Mesendoderm (in vitro differentiated cells): Measurements from ENCODE around the gene ZC3H7B.
"Not testable (repeated sequence)": the region's sequence is repeated elsewhere in the genome, so short reads cannot be mapped to it uniquely, and the experiment has no call there.

Experiments
- DNase-seq: peaks from one replicate; pipeline ENCODE4 v3.0.0; 2013
- H2AK5ac ChIP-seq: 2 replicates; pipeline ENCODE4 v1.6.1; 2013; ENCODE audit warnings: low read length, inconsistent platforms
- H2BK120ac ChIP-seq: 2 replicates; pipeline ENCODE4 v1.6.1; 2013; ENCODE audit warnings: low read depth, mild to moderate bottlenecking, low read length, moderate library complexity, mixed read lengths
- H2BK15ac ChIP-seq: replicated peaks from 2 replicates; pipeline ENCODE4 v1.6.1; 2013; ENCODE audit warnings: low read depth, mild to moderate bottlenecking, moderate library complexity
- H2BK5ac ChIP-seq: 2 replicates; pipeline ENCODE4 v1.6.1; 2013; ENCODE audit warnings: low read length, inconsistent platforms
- H3K18ac ChIP-seq: 2 replicates; pipeline ENCODE4 v1.6.1; 2013; ENCODE audit warnings: mild to moderate bottlenecking, low read length, mixed read lengths
- H3K23ac ChIP-seq: one replicate; pipeline ENCODE4 v1.6.1; 2013; ENCODE audit warnings: low read length
- H3K27ac ChIP-seq: 2 replicates; pipeline ENCODE4 v1.5.1; 2013; ENCODE audit warnings: low read depth, mild to moderate bottlenecking, inconsistent platforms, low read length, moderate library complexity
- H3K27me3 ChIP-seq: 2 replicates; pipeline ENCODE4 v1.6.1; 2013; ENCODE audit warnings: low read length, control low read depth, mild to moderate bottlenecking, inconsistent platforms; ENCODE audit not compliant: insufficient read depth, poor library complexity
- H3K36me3 ChIP-seq: 2 replicates; pipeline ENCODE4 v1.6.1; 2013; ENCODE audit warnings: low read length, inconsistent platforms; ENCODE audit not compliant: control insufficient read depth, insufficient read depth
- H3K4ac ChIP-seq: one replicate; pipeline ENCODE4 v1.6.1; 2013; ENCODE audit warnings: low read depth, mild to moderate bottlenecking, low read length, moderate library complexity
- H3K4me1 ChIP-seq: 2 replicates; pipeline ENCODE4 v1.6.1; 2013; ENCODE audit warnings: low read depth, low read length, inconsistent platforms; ENCODE audit not compliant: control insufficient read depth
- H3K4me2 ChIP-seq: 2 replicates; pipeline ENCODE4 v1.6.1; 2013; ENCODE audit warnings: low read length
- H3K4me3 ChIP-seq: 2 replicates; pipeline ENCODE4 v1.5.1; 2013; ENCODE audit warnings: mild to moderate bottlenecking, low read length
- H3K56ac ChIP-seq: one replicate; pipeline ENCODE4 v1.6.1; 2013; ENCODE audit warnings: low read length
- H3K79me1 ChIP-seq: 2 replicates; pipeline ENCODE4 v1.6.1; 2013; ENCODE audit warnings: low read length, inconsistent platforms
- H3K79me2 ChIP-seq: 2 replicates; pipeline ENCODE4 v1.6.1; 2013; ENCODE audit warnings: mild to moderate bottlenecking, low read length; ENCODE audit not compliant: control insufficient read depth, insufficient read depth
- H3K9ac ChIP-seq: 2 replicates; pipeline ENCODE4 v1.6.1; 2013; ENCODE audit warnings: low read length, inconsistent platforms
- H4K5ac ChIP-seq: one replicate; pipeline ENCODE4 v1.6.1; 2013; ENCODE audit warnings: low read length
- H4K8ac ChIP-seq: one replicate; pipeline ENCODE4 v1.6.1; 2013; ENCODE audit warnings: low read depth, mild to moderate bottlenecking, control low read depth, low read length, moderate library complexity
- WGBS: extraction: QIAGEN DNeasy Blood & Tissue Kit; methylation state at CpG from one replicate; pipeline ENCODE4 v1.1.7; 2013; ENCODE audit warnings: low lambda C conversion rate, missing lambda C conversion rate; ENCODE audit not compliant: insufficient coverage; ENCODE audit errors: extremely low coverage; 5-methylcytosine and 5-hydroxymethylcytosine counted together

The ZC3H7B gene

GRCh38 chr22:41257696-41258095, 43.6 kb upstream of the ZC3H7B start:
- WGBS: no CpG with 5 or more reads among the region's 11 CpGs
- no peak overlapping the region for H3K4me3 ChIP-seq
- H3K79me2 ChIP-seq: no peaks in the 10 kb centered on the region
- no peak overlapping the region for H3K4ac ChIP-seq
- peaks cover 2% of the 10 kb centered on the region for H3K4me1 ChIP-seq
- no peak overlapping the region for H2BK15ac ChIP-seq
- H3K18ac ChIP-seq: no peak overlapping the region
- H2BK120ac ChIP-seq: no peak overlapping the region
- DNase-seq: no peak
- H2BK5ac ChIP-seq: no peak overlapping the region
- H3K4me2 ChIP-seq: no peak overlapping the region
- H4K8ac ChIP-seq: no peak overlapping the region
- no peak overlapping the region for H3K27ac ChIP-seq
- H2AK5ac ChIP-seq: no peak overlapping the region
- peaks cover 2% of the 10 kb centered on the region for H3K79me1 ChIP-seq
- H3K9ac ChIP-seq: no peak overlapping the region
- no peaks in the 10 kb centered on the region for H3K27me3 ChIP-seq
- H4K5ac ChIP-seq: no peak overlapping the region
- no peak overlapping the region for H3K23ac ChIP-seq
- no peak overlapping the region for H3K56ac ChIP-seq
- H3K36me3 ChIP-seq: peaks cover 33% of the 10 kb centered on the region

GRCh38 chr22:41259756-41260155, 41.6 kb upstream of the ZC3H7B start:
- not testable (repeated sequence) for H3K9ac ChIP-seq
- H3K36me3 ChIP-seq: peaks cover 32% of the 10 kb centered on the region

GRCh38 chr22:41260871-41261270, 40.5 kb upstream of the ZC3H7B start:
- Histone ChIP-seq H4K8ac (no peak overlapping the region), H3K79me2 (no peaks in the 10 kb centered on the region), H3K36me3 (peaks cover 37% of the 10 kb centered on the region), H3K56ac (no peak overlapping the region), H2BK15ac (no peak overlapping the region), H3K4me2 (no peak overlapping the region), H2BK120ac (no peak overlapping the region), H3K4me1 (peaks cover 2% of the 10 kb centered on the region), H3K4ac (no peak overlapping the region), H3K4me3 (no peak overlapping the region), H3K9ac (no peak overlapping the region), H3K23ac (no peak overlapping the region), H2BK5ac (no peak overlapping the region), H2AK5ac (no peak overlapping the region), H3K18ac (no peak overlapping the region), H4K5ac (no peak overlapping the region), H3K79me1 (peaks cover 4% of the 10 kb centered on the region), H3K27me3 (no peaks in the 10 kb centered on the region), H3K27ac (no peak overlapping the region)
- DNase-seq: no peak
- no CpG with 5 or more reads among the region's 7 CpGs for WGBS

More at GRCh38 chr22:41259756-41260155, 41.6 kb upstream of the ZC3H7B start:
- not testable (repeated sequence) for DNase-seq, H4K8ac ChIP-seq, H3K27me3 ChIP-seq, H2AK5ac ChIP-seq, H3K79me2 ChIP-seq, H3K23ac ChIP-seq, H2BK15ac ChIP-seq, H3K27ac ChIP-seq, H3K56ac ChIP-seq, H3K4me3 ChIP-seq, H4K5ac ChIP-seq, H3K4me2 ChIP-seq, H2BK120ac ChIP-seq, H3K79me1 ChIP-seq, H3K4me1 ChIP-seq, H3K4ac ChIP-seq, H2BK5ac ChIP-seq, H3K18ac ChIP-seq
- WGBS: no CpG with 5 or more reads among the region's 4 CpGs

GRCh38 chr22:41261541-41262249, 39.6 kb upstream of the ZC3H7B start:
- H3K36me3 ChIP-seq: peaks cover 32% of the 10 kb centered on the region

GRCh38 chr22:41262250-41262765, 39.0 kb upstream of the ZC3H7B start:
- no peak overlapping the region for H3K4me2 ChIP-seq
- no peak overlapping the region for H4K8ac ChIP-seq
- WGBS: no CpG with 5 or more reads among the region's 15 CpGs
- no peak overlapping the region for H3K56ac ChIP-seq
- no peak overlapping the region for H2BK15ac ChIP-seq
- peaks cover 34% of the 10 kb centered on the region for H3K36me3 ChIP-seq
- H3K4me1 ChIP-seq: no peaks in the 10 kb centered on the region
- no peak overlapping the region for H2BK120ac ChIP-seq
- H2BK5ac ChIP-seq: no peak overlapping the region
- no peak overlapping the region for H2AK5ac ChIP-seq
- no peak overlapping the region for H3K9ac ChIP-seq
- no peak for DNase-seq
- H3K4me3 ChIP-seq: no peak overlapping the region
- H4K5ac ChIP-seq: no peak overlapping the region
- no peak overlapping the region for H3K23ac ChIP-seq
- no peak overlapping the region for H3K4ac ChIP-seq
- peaks cover 4% of the 10 kb centered on the region for H3K79me1 ChIP-seq
- no peaks in the 10 kb centered on the region for H3K27me3 ChIP-seq
- no peaks in the 10 kb centered on the region for H3K79me2 ChIP-seq
- no peak overlapping the region for H3K18ac ChIP-seq
- no peak overlapping the region for H3K27ac ChIP-seq

More at GRCh38 chr22:41261541-41262249, 39.6 kb upstream of the ZC3H7B start:
- Histone ChIP-seq H3K23ac (no peak overlapping the region), H2BK5ac (no peak overlapping the region), H3K9ac (no peak overlapping the region), H3K4me3 (no peak overlapping the region), H2AK5ac (no peak overlapping the region), H4K5ac (no peak overlapping the region), H3K4me1 (peaks cover 2% of the 10 kb centered on the region), H3K27ac (no peak overlapping the region), H2BK15ac (no peak overlapping the region), H3K4ac (no peak overlapping the region), H3K4me2 (no peak overlapping the region), H4K8ac (no peak overlapping the region), H3K27me3 (no peaks in the 10 kb centered on the region), H3K18ac (no peak overlapping the region), H3K56ac (no peak overlapping the region), H2BK120ac (no peak overlapping the region), H3K79me2 (no peaks in the 10 kb centered on the region), H3K79me1 (peaks cover 4% of the 10 kb centered on the region)
- no CpG with 5 or more reads among the region's 12 CpGs for WGBS
- no peak for DNase-seq

- H3K56ac ChIP-seq: no peak overlapping the region
- no peaks in the 10 kb centered on the region for H3K4me1 ChIP-seq
- no peak for DNase-seq
- no peak overlapping the region for H4K8ac ChIP-seq
- H3K79me2 ChIP-seq: no peaks in the 10 kb centered on the region
- no peak overlapping the region for H3K23ac ChIP-seq
- H2BK120ac ChIP-seq: no peak overlapping the region
- H3K4me2 ChIP-seq: no peak overlapping the region
- no peak overlapping the region for H2AK5ac ChIP-seq
- no peak overlapping the region for H3K4ac ChIP-seq
- H4K5ac ChIP-seq: no peak overlapping the region
- H3K27ac ChIP-seq: no peak overlapping the region
- H2BK5ac ChIP-seq: no peak overlapping the region
- H3K18ac ChIP-seq: no peak overlapping the region
- peaks cover 4% of the 10 kb centered on the region for H3K79me1 ChIP-seq
- no peaks in the 10 kb centered on the region for H3K27me3 ChIP-seq
- no peak overlapping the region for H3K4me3 ChIP-seq
- no CpG with 5 or more reads among the region's 2 CpGs for WGBS
- no peak overlapping the region for H3K9ac ChIP-seq
- peaks cover 41% of the 10 kb centered on the region for H3K36me3 ChIP-seq
- H2BK15ac ChIP-seq: no peak overlapping the region
Observed at GRCh38 chr22:41263704-41264103, 37.6 kb upstream of the ZC3H7B start.
